H9 (cell line): ENCODE measurements around the gene LRFN2. TPM values are rescaled to one million over a fixed set of nuclear protein-coding genes. Genes with fewer than 3 reads are reported as not detected.

Experiments used
- DNase-seq: peaks from one replicate; pipeline ENCODE4 v3.0.0-alpha.2; 2017
- H2AFZ ChIP-seq: one replicate; pipeline ENCODE4 v1.6.1; 2013; ENCODE audit warnings: mild to moderate bottlenecking, low read length, control low read depth, moderate library complexity
- H2AK5ac ChIP-seq: 2 replicates; pipeline ENCODE4 v1.6.1; 2013; ENCODE audit warnings: low read length, control low read depth, mixed read lengths; ENCODE audit not compliant: insufficient read length
- H2BK120ac ChIP-seq: one replicate; pipeline ENCODE4 v1.6.1; 2013; ENCODE audit warnings: low read depth, mild to moderate bottlenecking, low read length, control low read depth, inconsistent platforms; ENCODE audit not compliant: poor library complexity, severe bottlenecking
- H2BK12ac ChIP-seq: 2 replicates; pipeline ENCODE4 v1.6.1; 2013; ENCODE audit warnings: low read length, control low read depth, mixed read lengths, low read depth; ENCODE audit not compliant: insufficient read length
- H2BK15ac ChIP-seq: 2 replicates; pipeline ENCODE4 v1.6.1; 2013; ENCODE audit warnings: low read depth, low read length, control low read depth
- H2BK20ac ChIP-seq: one replicate; pipeline ENCODE4 v1.6.1; 2013; ENCODE audit warnings: low read depth, mild to moderate bottlenecking, low read length, control low read depth, inconsistent platforms; ENCODE audit not compliant: poor library complexity, severe bottlenecking
- H2BK5ac ChIP-seq: 2 replicates; pipeline ENCODE4 v1.6.1; 2013; ENCODE audit warnings: low read length, control low read depth, mixed read lengths; ENCODE audit not compliant: insufficient read length
- H3K14ac ChIP-seq: 2 replicates; pipeline ENCODE4 v1.6.1; 2013; ENCODE audit warnings: low read length, control low read depth; ENCODE audit not compliant: insufficient read depth
- H3K18ac ChIP-seq: 2 replicates; pipeline ENCODE4 v1.6.1; 2013; ENCODE audit warnings: low read depth, mild to moderate bottlenecking, mixed read lengths, low read length, control low read depth; ENCODE audit not compliant: insufficient read length
- H3K23ac ChIP-seq: 2 replicates; pipeline ENCODE4 v1.6.1; 2013; ENCODE audit warnings: low read length, control low read depth, mixed read lengths, low read depth; ENCODE audit not compliant: insufficient read length
- H3K23me2 ChIP-seq: 2 replicates; pipeline ENCODE4 v1.6.1; 2013; ENCODE audit warnings: low read depth, mild to moderate bottlenecking, mixed read lengths, low read length, control low read depth; ENCODE audit not compliant: insufficient read length, poor library complexity, severe bottlenecking
- H3K27ac ChIP-seq: 2 replicates; pipeline ENCODE4 v1.5.1; 2013; ENCODE audit warnings: low read length, control low read depth, mixed read lengths, low read depth; ENCODE audit not compliant: insufficient read length
- H3K27me3 ChIP-seq: 2 replicates; pipeline ENCODE4 v1.6.1; 2013; ENCODE audit warnings: low read length, control low read depth, inconsistent platforms; ENCODE audit not compliant: insufficient read depth
- H3K4ac ChIP-seq: 2 replicates; pipeline ENCODE4 v1.6.1; 2013; ENCODE audit warnings: low read depth, mild to moderate bottlenecking, control low read depth, inconsistent platforms, low read length, moderate library complexity
- H3K4me1 ChIP-seq: 2 replicates; pipeline ENCODE4 v1.6.1; 2013; ENCODE audit warnings: low read length, control low read depth, inconsistent platforms; ENCODE audit not compliant: insufficient read depth
- H3K4me2 ChIP-seq: 2 replicates; pipeline ENCODE4 v1.6.1; 2013; ENCODE audit warnings: low read length, control low read depth, mixed read lengths; ENCODE audit not compliant: insufficient read length, insufficient read depth
- H3K56ac ChIP-seq: 2 replicates; pipeline ENCODE4 v1.6.1; 2013; ENCODE audit warnings: low read depth, mild to moderate bottlenecking, mixed read lengths, low read length, control low read depth; ENCODE audit not compliant: insufficient read length
- H3K79me1 ChIP-seq: 2 replicates; pipeline ENCODE4 v1.6.1; 2013; ENCODE audit warnings: low read depth, mild to moderate bottlenecking, moderate library complexity, low read length, control low read depth, inconsistent platforms; ENCODE audit not compliant: insufficient read depth, poor library complexity, severe bottlenecking
- H3K79me2 ChIP-seq: 2 replicates; pipeline ENCODE4 v1.6.1; 2013; ENCODE audit warnings: low read length, control low read depth, inconsistent platforms; ENCODE audit not compliant: insufficient read depth
- H3K9ac ChIP-seq: 2 replicates; pipeline ENCODE4 v1.6.1; 2013; ENCODE audit warnings: low read length, control low read depth, mixed read lengths; ENCODE audit not compliant: insufficient read length; ENCODE audit errors: extremely low read depth
- H3K9me3 ChIP-seq: one replicate; pipeline ENCODE4 v1.6.1; 2013; ENCODE audit warnings: low read depth, low read length, inconsistent platforms; ENCODE audit not compliant: control insufficient read depth
- H3T11ph ChIP-seq: one replicate; pipeline ENCODE4 v1.6.1; 2013; ENCODE audit warnings: mild to moderate bottlenecking, low read length, control low read depth, inconsistent platforms
- H4K20me1 ChIP-seq: one replicate; pipeline ENCODE4 v1.6.1; 2013; ENCODE audit not compliant: control insufficient read depth, insufficient read length, insufficient read depth
- H4K5ac ChIP-seq: 2 replicates; pipeline ENCODE4 v1.6.1; 2013; ENCODE audit warnings: low read depth, mild to moderate bottlenecking, mixed read lengths, low read length, control low read depth; ENCODE audit not compliant: insufficient read length
- H4K8ac ChIP-seq: replicated peaks from 2 replicates; pipeline ENCODE4 v1.6.1; 2013; ENCODE audit warnings: low read length, control low read depth, mixed read lengths, low read depth; ENCODE audit not compliant: insufficient read length
- H4K91ac ChIP-seq: 2 replicates; pipeline ENCODE4 v1.6.1; 2013; ENCODE audit warnings: low read depth, mild to moderate bottlenecking, moderate library complexity, mixed read lengths, low read length, control low read depth; ENCODE audit not compliant: insufficient read length
- H3K27ac Mint-ChIP-seq, 3 experiments: 2 replicates in 2 of 3; 3 replicates in 1 of 3; pipeline ENCODE4 v1.8.0; 2020 to 2021; ENCODE audit warnings: mixed read lengths in 3 of 3, mild to moderate bottlenecking in 1 of 3, moderate library complexity in 1 of 3
- H3K27me3 Mint-ChIP-seq: 2 replicates; pipeline ENCODE4 v1.8.0; 2021; ENCODE audit warnings: low read depth, mild to moderate bottlenecking, moderate library complexity, mixed read lengths
- H3K36me3 Mint-ChIP-seq, 3 experiments: 2 replicates in 2 of 3; 3 replicates in 1 of 3; pipeline ENCODE4 v1.8.0; 2020 to 2021; ENCODE audit warnings: low read depth in 3 of 3, mixed read lengths in 3 of 3; ENCODE audit not compliant: insufficient read depth in 1 of 3
- H3K4me1 Mint-ChIP-seq, 2 experiments: 2 replicates each; pipeline ENCODE4 v1.8.0; 2020; ENCODE audit warnings: mixed read lengths in 2 of 2
- H3K4me3 Mint-ChIP-seq, 2 experiments: 2 replicates in 1 of 2; 3 replicates in 1 of 2; pipeline ENCODE4 v1.8.0; 2020 to 2021; ENCODE audit warnings: mild to moderate bottlenecking in 2 of 2, mixed read lengths in 2 of 2, moderate library complexity in 1 of 2
- H3K9me3 Mint-ChIP-seq, 2 experiments: 2 replicates in 1 of 2; 3 replicates in 1 of 2; pipeline ENCODE4 v1.8.0; 2020; ENCODE audit warnings: mild to moderate bottlenecking in 2 of 2, mixed read lengths in 2 of 2, moderate library complexity in 1 of 2
- CTCF ChIP-seq: fragments of 200-600 bp; sonication (generic); conservative IDR thresholded peaks from 3 replicates; pipeline ENCODE4 v1.8.0; 2021; ENCODE audit warnings: antibody characterized with exemption, mild to moderate bottlenecking
- WGBS: extraction: QIAGEN DNeasy Blood & Tissue Kit; methylation state at CpG from one replicate; pipeline ENCODE4 v1.1.7; 2013; ENCODE audit warnings: missing lambda C conversion rate, low lambda C conversion rate, mixed read lengths; ENCODE audit not compliant: insufficient read length; ENCODE audit errors: extremely low coverage; 5-methylcytosine and 5-hydroxymethylcytosine counted together
- total RNA-seq: library from RNA; stranded (reverse); gene quantifications from 2 replicates; pipeline ENCODE4 v1.2.1, GENCODE V29; 2021

The LRFN2 gene
- total RNA-seq, 1 experiment from 2014 or later: 0.11 TPM

DNA sequence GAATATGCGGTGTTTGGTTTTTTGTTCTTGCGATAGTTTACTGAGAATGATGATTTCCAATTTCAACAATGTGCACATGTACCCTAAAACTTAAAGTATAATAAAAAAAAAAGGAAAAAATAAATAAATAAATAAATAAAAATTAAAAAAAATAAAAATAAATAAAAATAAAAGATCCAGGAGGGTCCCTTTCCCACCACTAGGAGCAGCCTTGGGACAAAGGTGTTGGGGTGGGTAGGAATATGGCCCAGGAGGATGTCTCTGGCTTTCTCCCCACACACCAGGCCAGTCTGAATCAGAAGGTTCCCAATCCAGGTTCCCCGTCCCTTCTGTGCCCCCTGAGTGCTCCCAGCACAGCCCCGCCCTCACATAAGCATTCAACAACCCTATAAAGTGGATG is 9.5 kb downstream of the LRFN2 start:
- H3K9ac ChIP-seq: no peak overlapping the region
- no peaks in the 10 kb centered on the region for H3K9me3 ChIP-seq
- no peak overlapping the region for H4K91ac ChIP-seq
- no peaks in the 10 kb centered on the region for H3K79me2 ChIP-seq
- no peak overlapping the region for H3K56ac ChIP-seq
- Mint-ChIP-seq H3K4me1 (peaks cover 4 to 11% of the 10 kb centered on the region in 2 experiments), H3K27ac (no peak overlapping the region), H3K27me3 (no peaks in the 10 kb centered on the region), H3K4me3 (no peak overlapping the region), H3K9me3 (no peaks in the 10 kb centered on the region), H3K36me3 (no peaks in the 10 kb centered on the region)
- H3K23ac ChIP-seq: no peak overlapping the region
- no CpG with 5 or more reads among the region's 4 CpGs for WGBS
- no peaks in the 10 kb centered on the region for H3K4me1 ChIP-seq
- H2BK5ac ChIP-seq: no peak overlapping the region
- no peaks in the 10 kb centered on the region for H3K27me3 ChIP-seq
- H4K8ac ChIP-seq: no peak overlapping the region
- no peak overlapping the region for H3K18ac ChIP-seq
- H4K20me1 ChIP-seq: no peaks in the 10 kb centered on the region
- no peak overlapping the region for H2BK20ac ChIP-seq
- H2BK15ac ChIP-seq: no peak overlapping the region
- H3T11ph ChIP-seq: no peak overlapping the region
- H3K4me2 ChIP-seq: no peak overlapping the region
- no peak overlapping the region for H2BK120ac ChIP-seq
- H3K14ac ChIP-seq: no peak overlapping the region
- H3K79me1 ChIP-seq: no peaks in the 10 kb centered on the region
- H3K23me2 ChIP-seq: no peaks in the 10 kb centered on the region
- H4K5ac ChIP-seq: no peak overlapping the region
- TF ChIP-seq CTCF: peak; percentile 48
- H2BK12ac ChIP-seq: no peak overlapping the region
- DNase-seq: no peak
- no peak overlapping the region for H3K4ac ChIP-seq
- H2AFZ ChIP-seq: no peak overlapping the region
- H2AK5ac ChIP-seq: no peak overlapping the region
- no peak overlapping the region for H3K27ac ChIP-seq
